ENCODE data around the gene DNAH2.
A peak's percentile ranks its signal among the peaks of the same experiment; 100 is the strongest.
"Not testable (repeated sequence)": the region's sequence is repeated elsewhere in the genome, so short reads cannot be mapped to it uniquely, and the experiment has no call there.

Gene DNAH2

DNA sequence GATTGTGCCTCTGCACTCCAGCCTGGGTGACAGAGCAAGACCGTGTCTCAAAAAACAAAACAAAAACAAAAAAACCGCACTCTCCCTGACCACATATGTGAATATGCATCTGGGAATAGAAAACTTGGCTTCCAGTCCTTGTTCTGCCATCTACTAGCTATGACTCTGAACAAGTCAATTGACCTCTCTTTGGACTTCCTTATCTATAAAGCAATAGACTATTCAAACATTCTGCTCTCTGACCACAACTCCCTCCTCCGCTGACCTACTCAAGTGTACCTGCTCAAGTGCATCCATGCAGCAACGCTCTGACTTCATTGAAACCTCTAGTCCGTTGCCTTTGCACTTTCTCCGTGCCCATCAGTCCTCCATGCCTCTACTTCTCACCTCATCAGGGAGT is 63.9 kb downstream of the DNAH2 start:
- peak; percentile 17 for DNase-seq

DNA sequence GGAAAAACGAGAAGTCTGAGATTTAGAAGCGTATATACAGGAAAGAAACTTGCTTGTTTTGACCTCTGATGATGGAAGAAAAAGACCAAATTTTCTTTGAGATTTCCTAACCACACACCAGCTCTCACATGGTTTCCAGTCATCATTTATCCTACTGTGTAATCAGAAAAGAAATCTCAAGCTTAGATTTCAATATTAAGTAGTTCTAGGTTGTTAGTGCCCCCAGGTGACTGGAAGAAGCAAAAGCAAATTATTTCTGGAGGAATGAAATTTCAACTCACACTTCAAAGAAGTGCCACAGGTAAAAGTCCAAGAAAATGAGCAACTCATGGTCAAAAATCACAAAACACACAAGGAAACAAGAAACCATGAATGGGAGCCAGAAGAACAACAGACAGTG is 64.7 kb downstream of the DNAH2 start:
- no peak for DNase-seq

DNA sequence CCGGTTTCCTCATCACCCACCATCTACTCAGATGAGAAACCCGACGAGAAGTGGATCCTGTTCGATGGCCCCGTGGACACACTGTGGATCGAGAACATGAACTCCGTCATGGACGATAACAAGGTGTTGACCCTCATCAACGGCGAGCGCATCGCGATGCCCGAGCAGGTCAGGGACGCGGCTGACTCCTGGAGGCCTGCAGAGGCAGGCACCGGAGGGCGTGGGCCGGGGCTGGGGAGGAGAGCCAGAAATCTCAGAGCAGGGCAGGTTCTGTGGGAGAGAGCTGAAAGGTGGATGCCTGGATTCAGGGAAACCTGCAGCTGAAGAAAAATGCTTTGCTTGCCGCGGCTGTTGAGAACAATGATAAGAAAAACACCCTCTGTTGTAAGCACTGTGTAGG is 69.3 kb downstream of the DNAH2 start:
- DNase-seq, result no peak

GRCh38 chr17:7789131-7789530 is 71.6 kb downstream of the DNAH2 start:
- DNase-seq, result no peak

DNA sequence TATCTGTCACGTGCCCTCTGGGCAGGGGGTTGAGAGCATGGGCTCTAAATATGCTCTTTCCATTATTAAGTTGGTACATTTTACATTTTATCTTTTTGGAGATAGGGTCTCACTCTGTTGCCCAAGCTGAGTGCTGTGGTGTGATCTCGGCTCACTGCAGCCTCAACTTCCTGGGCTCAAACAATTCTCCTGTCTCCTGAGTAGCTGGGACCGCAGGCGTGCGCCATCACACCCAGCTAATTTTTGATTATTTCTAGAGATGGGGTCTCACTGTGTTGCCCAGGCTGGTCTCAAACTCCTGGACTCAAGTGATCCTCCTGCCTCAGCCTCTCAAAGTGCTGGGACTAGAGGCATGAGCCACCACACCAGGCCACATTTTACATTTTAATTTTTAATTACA is 72.6 kb downstream of the DNAH2 start:
- DNase-seq, result no peak

DNA sequence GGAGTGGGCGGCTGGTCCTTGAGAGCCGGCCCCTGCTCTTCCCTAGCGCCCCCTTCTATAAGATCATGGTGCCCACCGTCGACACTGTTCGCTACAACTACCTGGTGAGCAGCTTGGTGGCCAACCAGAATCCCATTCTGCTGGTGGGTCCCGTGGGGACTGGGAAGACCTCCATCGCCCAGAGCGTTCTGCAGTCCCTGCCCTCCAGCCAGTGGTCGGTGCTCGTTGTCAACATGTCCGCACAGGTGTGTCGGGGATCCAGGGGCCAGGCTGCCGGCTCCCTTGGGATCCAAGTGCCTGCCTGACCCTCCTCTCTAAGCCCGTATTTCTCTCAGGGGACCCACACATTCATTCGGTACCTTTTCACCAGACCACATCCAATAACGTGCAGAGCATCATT is 75.1 kb downstream of the DNAH2 start:
- no peak for DNase-seq

DNA sequence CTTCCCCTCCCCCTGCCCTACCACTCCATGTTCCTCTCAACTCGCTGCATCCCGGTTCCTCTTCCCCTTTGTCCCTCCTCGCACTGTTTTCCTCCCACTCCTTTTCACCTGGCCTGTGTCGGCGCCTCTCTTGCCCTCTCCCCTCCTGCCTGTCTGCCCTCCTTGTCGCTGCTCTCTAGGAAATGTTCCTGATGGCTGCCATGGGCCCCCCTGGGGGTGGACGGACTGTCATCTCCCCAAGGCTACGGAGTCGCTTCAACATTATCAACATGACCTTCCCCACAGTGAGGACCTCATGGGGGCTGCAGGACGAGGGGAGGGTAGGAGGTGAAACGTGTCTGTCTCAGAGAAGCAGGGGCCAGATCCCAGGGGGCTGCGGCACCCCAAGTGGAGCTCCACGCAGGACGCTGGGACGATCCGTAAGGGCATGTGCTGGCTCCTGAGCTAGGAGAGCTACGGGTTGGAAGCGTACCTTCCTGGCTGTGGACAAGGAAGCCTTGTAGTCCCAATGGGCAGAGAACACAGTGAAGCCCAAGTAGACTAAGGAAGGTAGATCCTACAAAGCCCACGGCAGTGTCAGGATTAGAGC is 76.6 kb downstream of the DNAH2 start:
- DNase-seq, result no peak

DNA sequence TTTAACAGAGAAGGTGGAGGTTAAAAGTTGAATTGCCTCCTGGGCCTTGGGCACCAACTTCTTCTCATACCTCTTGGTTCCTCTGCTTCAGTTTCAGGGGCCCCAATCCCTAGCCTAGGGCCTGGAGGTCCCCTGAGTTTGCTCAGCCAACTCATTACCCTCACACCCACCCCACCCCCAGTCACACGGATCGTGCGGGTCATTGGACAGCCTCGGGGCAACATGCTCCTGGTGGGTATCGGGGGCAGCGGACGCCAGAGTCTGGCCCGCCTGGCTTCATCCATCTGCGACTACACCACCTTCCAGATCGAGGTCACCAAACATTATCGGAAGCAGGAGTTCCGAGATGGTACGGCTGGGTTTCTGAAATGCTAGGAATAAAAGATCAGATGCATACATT is 80.4 kb downstream of the DNAH2 start:
- DNase-seq, result no peak

DNA sequence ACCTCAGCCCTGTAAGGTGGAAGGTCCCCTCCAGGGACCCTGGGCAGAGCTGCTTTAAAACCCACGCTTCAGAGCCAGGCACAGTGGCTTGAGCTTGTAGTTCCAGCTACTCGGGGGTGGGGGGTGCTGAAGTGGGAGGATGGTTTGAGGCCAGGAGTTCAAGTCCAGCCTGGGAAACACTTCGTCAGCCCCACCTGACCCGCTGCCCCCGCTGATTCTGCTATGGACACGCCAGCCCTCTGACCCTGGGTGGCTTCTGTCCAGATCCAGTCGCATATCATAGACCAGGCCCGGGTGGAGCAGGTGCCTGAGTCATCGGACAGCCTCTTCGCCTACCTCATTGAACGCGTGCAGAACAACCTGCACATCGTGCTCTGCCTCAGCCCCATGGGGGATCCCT is 81.3 kb downstream of the DNAH2 start:
- DNase-seq, result no peak

DNA sequence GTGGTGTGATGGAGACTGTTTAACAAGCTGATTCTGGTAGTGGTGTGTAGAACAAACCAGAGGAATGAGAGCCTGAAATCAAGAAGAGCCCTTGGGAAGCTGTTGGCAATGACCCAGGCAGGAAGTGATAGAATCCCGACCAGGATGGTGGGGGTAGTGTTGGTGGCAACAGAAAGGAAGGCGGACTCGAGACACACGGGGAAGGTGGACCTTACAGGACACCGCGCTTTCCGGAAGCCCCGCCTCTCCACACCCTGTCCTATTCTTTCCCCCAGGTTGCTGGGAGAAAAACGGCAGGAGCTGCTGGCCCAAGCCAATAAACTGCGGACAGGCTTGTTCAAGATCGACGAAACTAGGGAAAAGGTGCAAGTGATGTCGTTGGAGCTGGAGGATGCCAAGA is 86.4 kb downstream of the DNAH2 start:
- DNase-seq, result peak; percentile 94

DNA sequence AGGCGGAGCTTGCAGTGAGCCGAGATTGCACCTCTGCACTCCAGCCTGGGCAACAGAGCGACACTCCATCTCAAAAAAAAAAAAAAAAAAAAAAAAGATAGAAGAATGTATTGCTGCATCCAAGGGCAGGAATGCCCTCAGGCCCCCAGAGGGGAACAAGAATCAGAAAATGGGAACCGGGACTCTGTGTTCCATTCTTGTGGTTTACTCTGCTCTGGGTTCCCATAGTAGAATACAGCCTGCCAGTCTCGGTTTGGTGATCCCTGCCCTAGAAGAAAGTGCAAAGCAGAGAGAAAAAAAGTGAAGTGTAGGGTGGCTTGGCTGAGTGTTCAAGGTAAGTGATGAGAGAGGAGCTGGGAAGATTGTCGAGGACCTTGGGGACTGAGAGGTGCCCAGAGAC is 89.0 kb downstream of the DNAH2 start:
- DNase-seq, result no peak

GRCh38 chr17:7807206-7807605 is 89.7 kb downstream of the DNAH2 start:
- no peak for DNase-seq

- peak; percentile 30 for DNase-seq
These were observed 91.7 kb downstream of the DNAH2 start for GRCh38 chr17:7809086-7809790.

DNA sequence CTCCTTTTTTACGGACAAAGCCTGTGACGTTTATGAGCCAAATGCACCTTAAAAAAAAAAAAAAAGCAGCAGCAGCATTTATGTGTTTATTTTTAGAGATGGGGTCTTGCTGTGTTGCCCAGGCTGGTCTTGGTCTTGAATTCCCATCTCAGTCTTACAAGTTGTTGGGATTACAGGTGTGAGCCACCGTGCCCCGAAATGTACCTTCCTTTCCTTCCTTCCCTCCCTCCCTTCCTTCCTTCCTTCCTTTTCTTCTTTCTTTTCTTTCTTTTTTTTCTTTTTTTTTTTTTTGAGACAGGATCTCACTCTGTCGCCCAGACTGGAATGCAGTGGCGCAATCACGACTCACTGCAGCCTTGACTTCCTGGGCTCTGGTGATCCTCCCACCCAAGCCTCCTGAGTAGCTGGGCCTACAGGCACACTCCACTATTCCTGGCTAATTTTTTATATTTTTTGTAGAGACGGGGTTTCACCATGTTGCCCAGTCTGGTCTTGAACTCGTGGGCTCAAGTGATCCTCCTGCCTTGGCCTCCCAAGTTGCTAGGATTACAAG is 92.3 kb downstream of the DNAH2 start:
- not testable (repeated sequence) for DNase-seq

- DNase-seq, result no peak
These were observed 93.7 kb downstream of the DNAH2 start for GRCh38 chr17:7811251-7811650.

- no peak for DNase-seq
These were observed 97.4 kb downstream of the DNAH2 start for GRCh38 chr17:7814969-7815368.

DNA sequence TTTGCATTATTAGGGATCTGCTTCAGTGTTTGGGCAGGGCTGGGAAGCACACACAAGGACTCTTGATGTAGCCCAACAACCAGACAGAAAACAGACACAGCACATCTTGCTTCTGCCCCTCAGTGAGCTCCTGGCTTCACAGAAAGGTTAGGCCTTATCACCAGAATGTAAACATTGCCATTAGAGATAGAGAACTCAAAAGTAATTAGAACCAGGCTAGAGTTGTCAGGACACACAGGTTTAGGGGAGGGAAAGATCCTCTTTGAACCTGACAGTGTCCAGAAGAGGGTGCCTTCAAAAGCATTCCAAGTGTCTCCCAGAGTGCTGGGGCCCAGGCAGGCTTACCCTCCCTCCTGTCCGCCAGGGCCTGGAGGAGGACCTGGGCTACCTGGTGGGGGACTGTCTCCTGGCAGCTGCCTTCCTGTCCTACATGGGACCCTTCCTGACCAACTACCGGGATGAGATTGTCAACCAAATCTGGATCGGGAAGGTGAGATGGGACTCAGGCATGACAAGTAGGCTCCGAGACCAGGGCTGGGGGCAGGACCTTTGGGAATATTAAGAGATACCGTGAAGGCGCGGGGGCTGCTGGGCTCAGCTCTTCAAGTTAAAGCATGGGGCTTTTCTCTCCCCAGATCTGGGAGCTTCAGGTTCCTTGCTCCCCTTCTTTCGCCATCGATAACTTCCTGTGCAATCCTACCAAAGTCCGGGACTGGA is 99.5 kb downstream of the DNAH2 start:
- DNase-seq, result no peak

- no peak for DNase-seq
These were observed 100.1 kb downstream of the DNAH2 start for GRCh38 chr17:7817643-7817964.

- no peak for DNase-seq
These were observed 100.5 kb downstream of the DNAH2 start for GRCh38 chr17:7818026-7818425.

DNA sequence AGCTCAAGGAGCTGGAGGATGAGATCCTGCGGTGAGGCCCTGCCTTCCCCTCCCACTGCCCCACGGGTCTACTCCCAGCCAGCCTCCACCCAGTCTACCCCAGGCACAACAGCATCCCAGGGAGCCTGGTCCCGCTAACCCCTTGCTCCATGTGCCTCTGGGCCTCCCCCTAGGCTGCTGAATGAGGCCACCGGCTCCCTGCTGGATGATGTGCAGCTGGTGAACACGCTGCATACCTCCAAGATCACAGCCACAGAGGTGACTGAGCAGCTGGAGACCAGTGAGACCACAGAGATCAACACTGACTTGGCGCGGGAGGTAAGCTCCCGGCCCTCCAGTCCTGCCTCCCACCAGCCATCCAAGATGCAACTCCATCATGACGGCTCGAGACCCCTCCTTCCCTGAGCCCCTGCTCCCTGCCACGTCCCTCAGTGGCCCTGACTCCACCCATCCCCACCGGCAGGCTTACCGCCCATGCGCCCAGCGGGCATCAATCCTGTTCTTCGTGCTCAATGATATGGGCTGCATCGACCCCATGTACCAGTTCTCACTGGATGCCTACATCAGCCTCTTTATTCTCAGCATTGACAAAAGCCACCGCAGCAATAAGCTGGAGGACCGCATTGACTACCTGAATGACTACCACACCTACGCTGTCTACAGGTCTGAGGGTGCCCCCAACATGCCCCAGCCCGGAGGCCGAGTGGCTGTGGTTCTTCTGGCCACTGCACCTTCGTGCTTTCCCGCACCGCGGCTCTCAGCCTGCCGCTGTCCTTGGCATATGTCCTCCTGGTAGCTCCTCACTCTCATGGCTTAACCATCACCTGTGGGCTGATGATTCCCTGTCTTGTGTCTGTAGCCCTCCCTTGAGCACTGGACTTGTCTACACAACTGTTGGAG is 101.5 kb downstream of the DNAH2 start:
- no peak for DNase-seq

- DNase-seq, result no peak
These were observed 102.7 kb downstream of the DNAH2 start for GRCh38 chr17:7820231-7820630.

DNA sequence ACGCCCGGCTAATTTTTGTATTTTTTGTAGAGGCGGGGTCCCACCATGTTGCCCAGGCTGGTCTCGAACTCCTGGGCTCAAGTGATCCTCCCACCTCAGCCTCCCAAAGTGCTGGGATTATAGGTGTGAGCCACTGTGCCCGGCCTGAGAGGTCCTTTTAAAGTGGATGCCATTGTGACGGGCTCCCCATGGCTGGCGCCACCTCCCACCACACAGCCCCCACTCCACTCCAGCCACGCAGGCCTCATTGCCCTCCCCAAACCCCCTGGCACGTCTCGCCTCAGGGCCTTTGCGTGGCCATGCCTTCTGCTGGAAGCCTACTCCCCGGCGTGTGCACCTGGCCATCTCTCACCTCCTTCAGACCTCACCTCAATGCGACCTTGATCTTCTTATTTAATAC is 104.6 kb downstream of the DNAH2 start:
- DNase-seq, result no peak

DNA sequence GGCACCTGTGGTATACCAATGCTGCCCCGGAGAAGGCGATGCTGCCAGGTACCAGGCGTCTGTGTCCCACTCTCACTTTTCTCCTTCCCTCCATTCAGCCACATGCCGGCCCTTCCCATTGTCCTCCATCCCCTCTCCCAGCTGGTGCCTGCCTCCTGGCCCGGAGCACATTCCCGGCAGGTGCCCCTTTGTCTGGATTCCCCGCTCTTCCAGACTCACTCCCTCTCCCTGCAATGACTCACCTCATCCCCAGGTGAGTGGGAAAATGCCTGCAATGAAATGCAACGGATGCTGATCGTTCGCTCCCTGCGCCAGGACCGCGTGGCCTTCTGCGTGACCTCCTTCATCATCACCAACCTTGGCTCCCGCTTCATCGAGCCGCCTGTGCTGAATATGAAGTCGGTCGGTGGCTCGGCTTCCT is 106.0 kb downstream of the DNAH2 start:
- DNase-seq, result peak; percentile 38

All from DMS53 (cell line).